Left ventricle myocardium inferior (tissue), 1 donor: ENCODE measurements around the gene PLA2G2D. TPM values are rescaled to one million over a fixed set of nuclear protein-coding genes. Genes with fewer than 3 reads are reported as not detected.

Source experiments
- DNase-seq: peaks from one replicate; pipeline ENCODE4 v3.0.0-alpha.2; 2020
- H3K27ac ChIP-seq: fragments of 200-600 bp; replicated peaks from 2 replicates; pipeline ENCODE4 v1.8.0; 2021
- H3K27me3 ChIP-seq: fragments of 200-600 bp; 2 replicates; pipeline ENCODE4 v1.8.0; 2021; ENCODE audit warnings: low read depth
- H3K36me3 ChIP-seq: fragments of 200-600 bp; 2 replicates; pipeline ENCODE4 v1.8.0; 2021
- H3K4me1 ChIP-seq: fragments of 200-600 bp; 2 replicates; pipeline ENCODE4 v1.8.0; 2021
- H3K4me3 ChIP-seq: fragments of 200-600 bp; 2 replicates; pipeline ENCODE4 v1.8.0; 2021; ENCODE audit warnings: mild to moderate bottlenecking, moderate library complexity
- H3K9me3 ChIP-seq: fragments of 200-600 bp; replicated peaks from 2 replicates; pipeline ENCODE4 v1.8.0; 2021
- intact Hi-C: fragments of 100-400 bp; cut with micrococcal nuclease; formaldehyde crosslinking; loops from one replicate; pipeline ENCODE4 v1.11.0; 2022
- total RNA-seq: library from RNA; stranded (reverse); fragmentation: NEBNext Ultra II Directional; extraction: Animal tissue kit (Norgen Biotek cat#: 25700); gene quantifications from one replicate; pipeline ENCODE4 v1.2.1, GENCODE V29; 2021
- TF ChIP-seq, protein P1 (sequence below): fragments of 200-600 bp; IDR thresholded peaks from 2 replicates; pipeline ENCODE4 v1.8.0; 2021; ENCODE audit warnings: antibody characterized with exemption, mild to moderate bottlenecking, borderline replicate concordance
- donor health status: DM: no; HTN: yes; CAD: no; lungs with severe emphysema.

Gene PLA2G2D
- total RNA-seq, 1 donor from 2014 or later, result not detected

- H3K27ac ChIP-seq, result peak overlapping the region; percentile 55
- H3K27me3 ChIP-seq, result peaks cover 33% of the 10 kb centered on the region
- H3K4me1 ChIP-seq, result peaks cover 18% of the 10 kb centered on the region
- H3K4me3 ChIP-seq, result peak overlapping the region; percentile 61
- no peak for DNase-seq
- TF ChIP-seq, protein P1, sequence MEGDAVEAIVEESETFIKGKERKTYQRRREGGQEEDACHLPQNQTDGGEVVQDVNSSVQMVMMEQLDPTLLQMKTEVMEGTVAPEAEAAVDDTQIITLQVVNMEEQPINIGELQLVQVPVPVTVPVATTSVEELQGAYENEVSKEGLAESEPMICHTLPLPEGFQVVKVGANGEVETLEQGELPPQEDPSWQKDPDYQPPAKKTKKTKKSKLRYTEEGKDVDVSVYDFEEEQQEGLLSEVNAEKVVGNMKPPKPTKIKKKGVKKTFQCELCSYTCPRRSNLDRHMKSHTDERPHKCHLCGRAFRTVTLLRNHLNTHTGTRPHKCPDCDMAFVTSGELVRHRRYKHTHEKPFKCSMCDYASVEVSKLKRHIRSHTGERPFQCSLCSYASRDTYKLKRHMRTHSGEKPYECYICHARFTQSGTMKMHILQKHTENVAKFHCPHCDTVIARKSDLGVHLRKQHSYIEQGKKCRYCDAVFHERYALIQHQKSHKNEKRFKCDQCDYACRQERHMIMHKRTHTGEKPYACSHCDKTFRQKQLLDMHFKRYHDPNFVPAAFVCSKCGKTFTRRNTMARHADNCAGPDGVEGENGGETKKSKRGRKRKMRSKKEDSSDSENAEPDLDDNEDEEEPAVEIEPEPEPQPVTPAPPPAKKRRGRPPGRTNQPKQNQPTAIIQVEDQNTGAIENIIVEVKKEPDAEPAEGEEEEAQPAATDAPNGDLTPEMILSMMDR, result no peak
- H3K36me3 ChIP-seq, result no peaks in the 10 kb centered on the region
- intact Hi-C loops, result loop anchor here (5.0 kb wide), 1 partner anchor 235 kb away; no protein-coding TSS in a partner anchor
- no peaks in the 10 kb centered on the region for H3K9me3 ChIP-seq
Observed at GRCh38 chr1:20152599-20152930, 33.2 kb upstream of the PLA2G2D start.

- Histone ChIP-seq H3K9me3 (no peaks in the 10 kb centered on the region), H3K4me3 (peak overlapping the region; percentile 61), H3K27me3 (peaks cover 33% of the 10 kb centered on the region), H3K36me3 (no peaks in the 10 kb centered on the region), H3K4me1 (peaks cover 18% of the 10 kb centered on the region), H3K27ac (peak overlapping the region; percentile 55)
- DNase-seq, result peak; percentile 87
- intact Hi-C loops, result loop anchor here (5.0 kb wide), 1 partner anchor 235 kb away; no protein-coding TSS in a partner anchor
- TF ChIP-seq, protein P1, result peak; percentile 97
Observed at GRCh38 chr1:20151906-20152598, 32.7 kb upstream of the PLA2G2D start.

DNA sequence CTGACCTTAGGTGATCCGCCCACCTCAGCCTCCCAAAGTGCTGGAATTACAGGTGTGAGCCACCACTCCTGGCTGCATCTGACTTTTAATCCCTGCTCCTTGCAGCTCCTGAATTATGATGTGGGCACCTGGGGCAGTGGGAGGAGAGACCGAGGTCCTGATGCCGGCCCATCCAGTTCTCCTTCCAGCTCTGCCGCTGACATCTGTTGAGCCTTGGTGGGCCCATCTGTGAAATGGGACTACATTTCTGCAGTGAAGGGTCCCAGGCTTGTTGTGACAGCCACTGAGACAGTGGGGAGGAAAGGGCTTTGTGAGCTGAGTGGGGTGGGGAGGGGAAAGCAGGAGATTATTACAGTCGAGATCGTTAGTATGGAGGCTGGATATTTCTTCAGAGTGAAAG, 31.6 kb upstream of the PLA2G2D start:
- Histone ChIP-seq H3K4me3 (no peak overlapping the region), H3K27ac (no peak overlapping the region), H3K27me3 (peaks cover 33% of the 10 kb centered on the region), H3K36me3 (no peaks in the 10 kb centered on the region), H3K9me3 (no peaks in the 10 kb centered on the region), H3K4me1 (peaks cover 18% of the 10 kb centered on the region)
- no peak for DNase-seq
- TF ChIP-seq, protein P1, result no peak
- intact Hi-C loops, result loop anchor here (5.0 kb wide), 1 partner anchor 234 kb away; no protein-coding TSS in a partner anchor

DNA sequence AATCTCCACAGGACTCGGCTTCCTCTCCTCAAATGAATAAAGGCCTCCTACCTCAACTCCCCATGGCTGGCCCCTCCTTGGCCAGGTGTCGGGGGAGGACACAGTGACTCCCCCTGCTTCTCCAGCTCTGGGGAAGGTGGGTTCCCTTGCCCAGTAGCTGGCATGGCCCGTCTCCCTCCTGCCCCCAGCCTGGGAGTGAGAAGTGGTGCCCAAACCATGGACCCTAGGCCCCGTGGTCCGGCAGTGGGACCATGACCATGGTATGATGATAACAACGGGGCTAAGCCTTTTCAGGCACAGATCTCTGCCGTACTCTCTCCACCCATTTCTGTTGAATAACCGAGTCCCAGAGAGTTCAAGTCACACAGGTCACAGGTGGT, 31.0 kb upstream of the PLA2G2D start:
- intact Hi-C loops, result loop anchor here (5.0 kb wide), 1 partner anchor 233 kb away; no protein-coding TSS in a partner anchor
- no peak overlapping the region for H3K27ac ChIP-seq
- H3K36me3 ChIP-seq, result no peaks in the 10 kb centered on the region
- DNase-seq, result no peak
- H3K9me3 ChIP-seq, result no peaks in the 10 kb centered on the region
- TF ChIP-seq, protein P1, result no peak
- no peak overlapping the region for H3K4me3 ChIP-seq
- H3K27me3 ChIP-seq, result peaks cover 33% of the 10 kb centered on the region
- H3K4me1 ChIP-seq, result peaks cover 18% of the 10 kb centered on the region

GRCh38 chr1:20149601-20150325, 30.4 kb upstream of the PLA2G2D start:
- Histone ChIP-seq H3K4me3 (no peak overlapping the region), H3K9me3 (no peaks in the 10 kb centered on the region), H3K27me3 (peaks cover 33% of the 10 kb centered on the region), H3K4me1 (peaks cover 18% of the 10 kb centered on the region), H3K27ac (no peak overlapping the region), H3K36me3 (no peaks in the 10 kb centered on the region)
- intact Hi-C loops, result loop anchor here (5.0 kb wide), 1 partner anchor 232 kb away; no protein-coding TSS in a partner anchor
- DNase-seq, result no peak
- TF ChIP-seq, protein P1, result no peak
